GM10266 (cell line): Measurements from ENCODE around the gene SIGLEC9.
"Not testable (repeated sequence)": the region's sequence is repeated elsewhere in the genome, so short reads cannot be mapped to it uniquely, and the experiment has no call there.

Experiments used
- DNase-seq: peaks from one replicate; pipeline ENCODE4 v3.0.0; 2012; ENCODE audit errors: extremely low spot score
- TF ChIP-seq, protein P1 (sequence below): IDR thresholded peaks from 2 replicates; pipeline ENCODE4 v1.5.1; 2012; ENCODE audit warnings: mild to moderate bottlenecking, low read depth; ENCODE audit not compliant: control insufficient read depth, insufficient read depth; ENCODE audit errors: missing control alignments

The SIGLEC9 gene

DNA sequence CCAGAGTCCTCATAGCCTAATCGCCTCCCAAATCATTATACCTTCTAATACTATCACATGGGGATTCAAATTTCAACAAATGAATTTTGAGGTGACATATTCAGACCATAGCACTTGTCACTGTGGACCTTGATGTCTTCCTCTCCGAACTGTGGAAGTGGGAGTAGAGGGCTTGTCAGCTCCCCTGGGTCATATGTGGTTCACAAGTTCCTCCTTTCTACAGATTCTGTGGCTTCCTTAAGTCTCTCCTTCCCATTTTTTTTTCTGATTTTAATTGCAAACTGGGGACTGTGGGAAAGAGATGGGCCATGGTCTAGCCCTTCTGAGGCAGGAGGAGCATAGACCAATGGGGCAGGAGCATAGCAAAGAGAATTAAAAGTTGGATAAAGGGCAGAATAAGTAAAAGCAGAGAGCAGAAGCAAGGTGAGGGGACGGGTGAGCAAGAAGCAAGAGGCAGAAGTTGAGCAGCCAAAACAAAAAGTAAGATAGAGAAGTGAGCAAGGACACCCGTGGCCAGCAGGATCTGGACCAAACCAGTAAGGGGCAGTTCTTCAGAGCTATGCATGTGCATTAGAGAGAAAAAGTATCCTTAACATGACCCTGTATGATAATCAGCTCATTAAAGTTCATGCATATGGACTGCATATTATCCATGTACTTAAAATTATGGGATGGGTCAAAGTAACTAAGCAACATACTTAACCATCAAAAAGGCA is 14.8 kb downstream of the SIGLEC9 start:
- TF ChIP-seq, protein P1, sequence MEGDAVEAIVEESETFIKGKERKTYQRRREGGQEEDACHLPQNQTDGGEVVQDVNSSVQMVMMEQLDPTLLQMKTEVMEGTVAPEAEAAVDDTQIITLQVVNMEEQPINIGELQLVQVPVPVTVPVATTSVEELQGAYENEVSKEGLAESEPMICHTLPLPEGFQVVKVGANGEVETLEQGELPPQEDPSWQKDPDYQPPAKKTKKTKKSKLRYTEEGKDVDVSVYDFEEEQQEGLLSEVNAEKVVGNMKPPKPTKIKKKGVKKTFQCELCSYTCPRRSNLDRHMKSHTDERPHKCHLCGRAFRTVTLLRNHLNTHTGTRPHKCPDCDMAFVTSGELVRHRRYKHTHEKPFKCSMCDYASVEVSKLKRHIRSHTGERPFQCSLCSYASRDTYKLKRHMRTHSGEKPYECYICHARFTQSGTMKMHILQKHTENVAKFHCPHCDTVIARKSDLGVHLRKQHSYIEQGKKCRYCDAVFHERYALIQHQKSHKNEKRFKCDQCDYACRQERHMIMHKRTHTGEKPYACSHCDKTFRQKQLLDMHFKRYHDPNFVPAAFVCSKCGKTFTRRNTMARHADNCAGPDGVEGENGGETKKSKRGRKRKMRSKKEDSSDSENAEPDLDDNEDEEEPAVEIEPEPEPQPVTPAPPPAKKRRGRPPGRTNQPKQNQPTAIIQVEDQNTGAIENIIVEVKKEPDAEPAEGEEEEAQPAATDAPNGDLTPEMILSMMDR = no peak
- DNase-seq = no peak

DNA sequence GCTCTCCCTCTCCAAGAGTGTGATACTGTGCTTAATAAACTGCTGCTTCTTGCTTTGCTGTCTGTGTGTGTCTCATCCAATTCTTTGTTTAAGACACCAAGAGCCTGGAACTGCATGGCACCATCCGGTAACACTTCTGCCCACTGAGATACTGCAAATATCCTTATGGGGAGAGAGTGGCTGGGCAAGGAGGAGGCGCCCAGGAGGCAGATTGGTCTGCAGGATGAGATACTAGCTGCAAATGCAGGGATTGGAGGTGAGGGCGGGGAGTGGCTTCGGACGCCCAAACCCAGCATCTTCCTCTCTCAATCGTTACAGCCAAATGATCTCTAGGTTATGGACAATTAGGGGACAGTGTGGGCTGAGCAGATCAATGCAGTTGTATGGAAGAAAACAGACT is 15.7 kb downstream of the SIGLEC9 start:
- TF ChIP-seq, protein P1 = no peak
- DNase-seq = no peak

DNA sequence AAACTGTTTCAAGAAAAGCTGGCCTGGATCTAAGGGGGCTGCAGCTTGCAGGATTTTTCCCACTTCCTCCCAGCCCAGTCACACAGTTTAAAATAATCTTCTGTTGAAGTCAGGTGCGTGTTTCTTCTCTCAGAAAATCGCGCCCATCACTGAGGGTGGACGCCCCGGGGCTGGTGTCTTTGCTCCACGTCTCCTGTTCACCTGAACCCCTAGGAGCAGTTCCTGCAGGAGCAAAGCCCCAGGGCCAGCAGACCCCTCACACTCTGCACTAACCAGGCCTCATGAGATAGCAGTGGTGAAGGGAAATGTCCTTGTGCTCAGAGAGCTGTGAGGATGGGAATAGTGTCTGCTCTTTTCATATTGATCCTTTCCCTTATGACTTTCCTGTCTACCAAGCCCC is 16.5 kb downstream of the SIGLEC9 start:
- TF ChIP-seq, protein P1 = no peak
- DNase-seq = no peak

DNA sequence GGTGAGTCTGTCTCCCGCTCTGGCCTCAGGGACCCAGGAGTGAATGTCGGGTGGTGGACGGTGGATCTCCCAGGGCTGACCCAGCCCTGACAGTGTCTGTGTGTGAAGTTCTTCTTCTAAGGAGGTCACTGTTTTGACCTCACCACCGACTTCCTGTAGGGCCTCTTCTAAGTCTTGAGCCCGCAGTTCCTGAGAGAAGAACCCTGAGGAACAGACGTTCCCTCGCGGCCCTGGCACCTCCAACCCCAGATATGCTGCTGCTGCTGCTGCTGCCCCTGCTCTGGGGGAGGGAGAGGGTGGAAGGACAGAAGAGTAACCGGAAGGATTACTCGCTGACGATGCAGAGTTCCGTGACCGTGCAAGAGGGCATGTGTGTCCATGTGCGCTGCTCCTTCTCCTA is 17.4 kb downstream of the SIGLEC9 start, which contains the start of gene SIGLEC7:
SIGLEC7 (plus strand) TSS at position 183 of the 400 bp plus-strand sequence; CDS start at position 252, 69 bp downstream.
- TF ChIP-seq, protein P1 = no peak
- no peak for DNase-seq

DNA sequence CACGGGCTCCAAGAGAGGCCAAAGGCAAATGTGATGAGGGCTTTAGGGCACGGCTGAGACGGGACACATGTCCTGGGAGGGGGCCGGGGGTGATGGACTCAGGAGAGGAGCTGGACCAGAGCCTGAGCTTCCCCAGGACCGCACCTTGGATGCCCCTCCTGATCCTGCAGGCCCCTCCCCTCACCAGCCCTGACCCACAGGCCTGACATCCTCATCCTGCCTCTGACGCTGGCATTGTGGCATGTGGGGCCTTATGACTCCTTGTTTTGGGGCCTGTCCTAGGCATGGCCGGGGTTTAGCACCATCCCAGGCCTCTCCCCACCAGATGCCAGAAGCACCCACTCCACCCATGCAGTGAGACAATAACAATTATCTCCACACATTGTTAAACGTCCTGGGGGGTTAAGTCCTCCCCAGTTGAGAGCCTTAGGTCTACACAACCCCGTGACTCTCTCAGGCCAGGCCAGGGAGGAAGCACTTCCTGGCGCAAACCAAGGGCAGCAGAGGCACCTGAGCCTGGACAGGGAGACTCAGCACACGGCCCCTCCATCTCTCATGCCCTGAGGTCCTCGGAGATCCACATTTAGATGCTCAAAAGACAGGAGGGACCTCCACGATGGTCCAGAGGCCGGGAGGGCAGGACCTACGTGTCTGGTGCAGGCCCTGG is 18.2 kb downstream of the SIGLEC9 start:
- not testable (repeated sequence) for DNase-seq

DNA sequence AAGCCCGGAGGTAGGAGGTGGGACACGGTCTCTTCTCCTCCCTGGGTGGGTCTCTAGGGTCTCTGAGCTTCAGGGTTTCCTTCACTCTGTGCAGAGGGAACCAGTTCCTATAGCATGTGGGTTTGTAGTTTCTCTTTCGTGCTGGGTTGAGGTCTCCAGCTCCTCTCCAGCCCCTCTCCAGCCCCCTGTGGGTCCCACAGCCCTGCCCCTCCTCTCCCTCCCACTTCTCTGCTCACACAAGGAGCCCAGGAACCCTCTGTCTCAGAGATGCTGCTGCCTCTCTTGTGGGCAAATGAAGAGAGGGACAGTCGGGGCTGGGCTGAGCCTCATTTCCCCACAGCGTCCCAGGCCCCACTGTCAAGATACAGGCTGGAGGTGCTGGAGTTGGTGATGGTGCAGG is 18.8 kb downstream of the SIGLEC9 start:
- TF ChIP-seq, protein P1 = no peak
- DNase-seq = no peak

DNA sequence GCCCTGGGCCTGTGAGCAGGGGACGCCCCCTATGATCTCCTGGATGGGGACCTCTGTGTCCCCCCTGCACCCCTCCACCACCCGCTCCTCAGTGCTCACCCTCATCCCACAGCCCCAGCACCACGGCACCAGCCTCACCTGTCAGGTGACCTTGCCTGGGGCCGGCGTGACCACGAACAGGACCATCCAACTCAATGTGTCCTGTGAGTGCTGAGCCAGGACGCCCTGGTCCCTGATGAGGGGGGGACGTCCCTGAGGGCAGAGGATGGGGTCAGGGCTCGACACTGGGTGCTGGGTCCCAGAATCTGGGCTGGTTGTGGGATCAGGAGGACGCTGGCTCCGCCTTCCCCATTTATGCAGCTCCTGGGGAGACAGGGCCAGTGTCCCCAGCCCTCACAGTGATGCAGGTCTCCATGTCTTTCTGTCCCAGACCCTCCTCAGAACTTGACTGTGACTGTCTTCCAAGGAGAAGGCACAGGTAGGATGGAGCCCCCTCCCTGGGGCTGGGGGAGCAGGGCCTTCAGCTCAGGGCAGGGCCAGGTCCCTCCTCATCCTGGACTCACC is 19.9 kb downstream of the SIGLEC9 start:
- TF ChIP-seq, protein P1 = no peak
- no peak for DNase-seq
